Loucy (cell line): ENCODE measurements around the gene SNCAIP.

Experiments
- H2AFZ ChIP-seq: fragments of 200-600 bp; sonication (generic); 2 replicates; pipeline ENCODE4 v1.6.0; 2016; ENCODE audit warnings: antibody characterized with exemption, mild to moderate bottlenecking, low read length, moderate library complexity
- H3F3A ChIP-seq: fragments of 200-600 bp; 2 replicates; pipeline ENCODE4 v1.6.0; 2016; ENCODE audit warnings: antibody characterized with exemption, low read depth, mild to moderate bottlenecking
- H3K27me3 ChIP-seq: fragments of 200-600 bp; sonication (generic); 2 replicates; pipeline ENCODE4 v1.6.1; 2014; ENCODE audit warnings: low read length, mild to moderate bottlenecking; ENCODE audit not compliant: insufficient read depth, poor library complexity, severe bottlenecking
- H3K36me3 ChIP-seq: fragments of 200-600 bp; sonication (generic); 2 replicates; pipeline ENCODE4 v1.6.1; 2016; ENCODE audit warnings: low read length; ENCODE audit not compliant: insufficient read depth
- H3K4me1 ChIP-seq: fragments of 200-600 bp; sonication (generic); 2 replicates; pipeline ENCODE4 v1.5.1; 2014; ENCODE audit warnings: low read length, mild to moderate bottlenecking; ENCODE audit not compliant: insufficient read depth, poor library complexity, severe bottlenecking
- H3K4me2 ChIP-seq: fragments of 200-600 bp; sonication (generic); 2 replicates; pipeline ENCODE4 v1.6.0; 2014; ENCODE audit warnings: antibody characterized with exemption, low read length, low read depth, mild to moderate bottlenecking; ENCODE audit not compliant: poor library complexity, severe bottlenecking
- H3K4me3 ChIP-seq: fragments of 200-600 bp; sonication (generic); 2 replicates; pipeline ENCODE4 v1.5.1; 2014; ENCODE audit warnings: low read length, mild to moderate bottlenecking, mixed read lengths; ENCODE audit not compliant: poor library complexity, severe bottlenecking
- H3K79me2 ChIP-seq: fragments of 200-600 bp; sonication (generic); 2 replicates; pipeline ENCODE4 v1.6.1; 2014; ENCODE audit warnings: low read length; ENCODE audit not compliant: insufficient read depth
- H3K9ac ChIP-seq: fragments of 200-600 bp; sonication (generic); 2 replicates; pipeline ENCODE4 v1.6.0; 2014; ENCODE audit warnings: mild to moderate bottlenecking, low read depth, low read length, moderate library complexity; ENCODE audit not compliant: poor library complexity, severe bottlenecking
- H3K9me2 ChIP-seq: fragments of 200-600 bp; sonication (generic); replicated peaks from 2 replicates; pipeline ENCODE4 v1.6.1; 2016; ENCODE audit warnings: low read depth, low read length, mixed read lengths
- H3K9me3 ChIP-seq: fragments of 200-600 bp; sonication (generic); 2 replicates; pipeline ENCODE4 v1.6.1; 2014; ENCODE audit warnings: mild to moderate bottlenecking, antibody characterized with exemption, low read length, low read depth; ENCODE audit not compliant: insufficient read depth
- H4K20me1 ChIP-seq: fragments of 200-600 bp; sonication (generic); 2 replicates; pipeline ENCODE4 v1.6.0; 2014; ENCODE audit warnings: antibody characterized with exemption, low read length, mild to moderate bottlenecking; ENCODE audit not compliant: insufficient read depth, poor library complexity, severe bottlenecking
- EZH2phosphoT487 ChIP-seq: fragments of 200-600 bp; IDR thresholded peaks from 2 replicates; pipeline ENCODE4 v1.6.1; 2018; ENCODE audit warnings: antibody characterized with exemption, mild to moderate bottlenecking, moderate library complexity, borderline replicate concordance
- TF ChIP-seq, protein P1 (sequence below): fragments of 200-600 bp; sonication (generic); conservative IDR thresholded peaks from 2 replicates; pipeline ENCODE4 v1.5.1; 2014; ENCODE audit warnings: mild to moderate bottlenecking, antibody characterized with exemption, low read length

Gene SNCAIP

DNA sequence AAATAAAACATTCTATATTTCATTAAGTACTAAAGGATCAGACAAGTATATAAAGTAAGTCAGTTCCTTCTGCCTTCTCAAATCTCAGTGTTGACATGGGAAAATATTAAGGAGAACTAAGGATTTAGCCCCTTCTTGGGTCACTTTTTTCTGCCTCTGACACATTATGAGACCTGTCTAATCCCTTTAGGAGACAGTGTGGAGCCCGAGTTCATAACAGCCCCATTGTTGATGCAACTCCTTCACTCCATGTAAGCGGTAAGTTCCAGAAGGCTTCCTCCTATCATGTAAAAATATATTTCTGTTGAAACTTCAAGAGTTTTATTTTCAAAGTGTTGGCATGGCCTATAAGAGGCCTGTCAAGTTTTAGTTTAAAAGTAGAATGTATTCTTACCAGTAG lies 152.2 kb downstream of the SNCAIP start:
- no peaks in the 10 kb centered on the region for H3K36me3 ChIP-seq
- H3K4me1 ChIP-seq: no peaks in the 10 kb centered on the region
- H3K27me3 ChIP-seq: no peaks in the 10 kb centered on the region
- H3K9ac ChIP-seq: no peak overlapping the region
- no peaks in the 10 kb centered on the region for H3F3A ChIP-seq
- no peak overlapping the region for H2AFZ ChIP-seq
- no peaks in the 10 kb centered on the region for H3K9me2 ChIP-seq
- H3K9me3 ChIP-seq: no peaks in the 10 kb centered on the region
- H3K4me2 ChIP-seq: no peak overlapping the region
- H3K79me2 ChIP-seq: no peaks in the 10 kb centered on the region
- no peak for TF ChIP-seq EZH2phosphoT487
- TF ChIP-seq, protein P1, sequence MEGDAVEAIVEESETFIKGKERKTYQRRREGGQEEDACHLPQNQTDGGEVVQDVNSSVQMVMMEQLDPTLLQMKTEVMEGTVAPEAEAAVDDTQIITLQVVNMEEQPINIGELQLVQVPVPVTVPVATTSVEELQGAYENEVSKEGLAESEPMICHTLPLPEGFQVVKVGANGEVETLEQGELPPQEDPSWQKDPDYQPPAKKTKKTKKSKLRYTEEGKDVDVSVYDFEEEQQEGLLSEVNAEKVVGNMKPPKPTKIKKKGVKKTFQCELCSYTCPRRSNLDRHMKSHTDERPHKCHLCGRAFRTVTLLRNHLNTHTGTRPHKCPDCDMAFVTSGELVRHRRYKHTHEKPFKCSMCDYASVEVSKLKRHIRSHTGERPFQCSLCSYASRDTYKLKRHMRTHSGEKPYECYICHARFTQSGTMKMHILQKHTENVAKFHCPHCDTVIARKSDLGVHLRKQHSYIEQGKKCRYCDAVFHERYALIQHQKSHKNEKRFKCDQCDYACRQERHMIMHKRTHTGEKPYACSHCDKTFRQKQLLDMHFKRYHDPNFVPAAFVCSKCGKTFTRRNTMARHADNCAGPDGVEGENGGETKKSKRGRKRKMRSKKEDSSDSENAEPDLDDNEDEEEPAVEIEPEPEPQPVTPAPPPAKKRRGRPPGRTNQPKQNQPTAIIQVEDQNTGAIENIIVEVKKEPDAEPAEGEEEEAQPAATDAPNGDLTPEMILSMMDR: no peak
- no peaks in the 10 kb centered on the region for H4K20me1 ChIP-seq
- no peak overlapping the region for H3K4me3 ChIP-seq

DNA sequence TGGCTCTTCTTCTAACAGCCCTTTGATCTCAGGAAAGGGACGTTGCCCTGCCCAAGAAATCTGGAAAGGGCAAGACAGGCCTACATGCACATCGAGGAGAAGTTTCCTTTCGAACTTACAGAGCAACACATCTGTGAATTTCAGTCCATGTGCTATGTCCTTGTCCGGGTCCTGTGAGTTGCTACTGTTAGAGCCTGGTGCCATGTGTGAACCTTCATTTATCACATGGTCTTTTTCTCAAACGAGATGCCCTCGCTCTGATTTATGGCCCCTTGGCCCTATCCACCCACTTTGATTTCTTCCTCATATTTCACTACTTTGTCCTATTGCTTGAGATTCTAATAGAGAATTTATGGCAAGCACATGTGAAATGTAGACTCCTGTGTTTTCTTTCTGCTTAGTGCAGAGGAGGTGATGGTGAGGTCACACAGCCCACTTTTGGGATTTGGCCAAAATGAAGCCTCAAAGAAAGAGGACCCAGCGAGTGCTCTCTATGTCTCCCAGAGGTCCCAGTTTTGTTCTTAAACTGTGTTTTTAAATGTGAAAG lies 153.1 kb downstream of the SNCAIP start:
- TF ChIP-seq EZH2phosphoT487: no peak
- TF ChIP-seq, protein P1: no peak
- H2AFZ ChIP-seq: no peak overlapping the region
- no peak overlapping the region for H3K9ac ChIP-seq
- H3K4me3 ChIP-seq: no peak overlapping the region
- no peaks in the 10 kb centered on the region for H3F3A ChIP-seq
- H3K9me3 ChIP-seq: no peaks in the 10 kb centered on the region
- no peaks in the 10 kb centered on the region for H3K36me3 ChIP-seq
- no peaks in the 10 kb centered on the region for H3K4me1 ChIP-seq
- H3K79me2 ChIP-seq: no peaks in the 10 kb centered on the region
- no peaks in the 10 kb centered on the region for H3K9me2 ChIP-seq
- H4K20me1 ChIP-seq: no peaks in the 10 kb centered on the region
- H3K27me3 ChIP-seq: no peaks in the 10 kb centered on the region
- H3K4me2 ChIP-seq: no peak overlapping the region

DNA sequence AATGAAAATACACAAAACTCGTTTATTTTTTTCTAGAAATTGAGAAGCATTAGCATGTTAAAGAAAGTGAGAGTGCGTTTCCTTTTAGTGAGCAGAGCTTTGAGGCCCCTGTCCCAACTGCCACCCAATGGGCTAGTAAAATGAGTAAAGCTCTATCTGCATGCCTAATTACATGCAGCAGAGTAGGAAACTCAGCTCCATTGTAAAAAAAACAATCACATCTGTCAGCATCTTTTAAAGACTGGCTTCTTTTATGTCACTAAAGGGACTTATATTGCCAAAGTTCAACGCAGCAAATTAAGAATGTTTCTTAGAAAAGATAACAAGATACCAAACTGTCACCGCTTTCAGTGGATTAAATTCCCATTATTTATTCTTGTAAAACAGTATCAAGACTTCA lies 154.0 kb downstream of the SNCAIP start:
- Histone ChIP-seq H3K4me3 (no peak overlapping the region), H3F3A (no peaks in the 10 kb centered on the region), H3K36me3 (no peaks in the 10 kb centered on the region), H4K20me1 (no peaks in the 10 kb centered on the region), H3K27me3 (no peaks in the 10 kb centered on the region), H3K4me2 (no peak overlapping the region), H2AFZ (no peak overlapping the region), H3K9ac (no peak overlapping the region), H3K9me3 (no peaks in the 10 kb centered on the region), H3K4me1 (no peaks in the 10 kb centered on the region), H3K79me2 (no peaks in the 10 kb centered on the region), H3K9me2 (no peaks in the 10 kb centered on the region)
- TF ChIP-seq, protein P1: no peak
- TF ChIP-seq EZH2phosphoT487: no peak
